Measurements from ENCODE around the gene NR4A1. TPM values are rescaled to one million over a fixed set of nuclear protein-coding genes. Genes with fewer than 3 reads are reported as not detected.

NR4A1 gene
- total and polyA plus RNA-seq, 10 donors = 11.8 to 113 (median 50.3) TPM

DNA sequence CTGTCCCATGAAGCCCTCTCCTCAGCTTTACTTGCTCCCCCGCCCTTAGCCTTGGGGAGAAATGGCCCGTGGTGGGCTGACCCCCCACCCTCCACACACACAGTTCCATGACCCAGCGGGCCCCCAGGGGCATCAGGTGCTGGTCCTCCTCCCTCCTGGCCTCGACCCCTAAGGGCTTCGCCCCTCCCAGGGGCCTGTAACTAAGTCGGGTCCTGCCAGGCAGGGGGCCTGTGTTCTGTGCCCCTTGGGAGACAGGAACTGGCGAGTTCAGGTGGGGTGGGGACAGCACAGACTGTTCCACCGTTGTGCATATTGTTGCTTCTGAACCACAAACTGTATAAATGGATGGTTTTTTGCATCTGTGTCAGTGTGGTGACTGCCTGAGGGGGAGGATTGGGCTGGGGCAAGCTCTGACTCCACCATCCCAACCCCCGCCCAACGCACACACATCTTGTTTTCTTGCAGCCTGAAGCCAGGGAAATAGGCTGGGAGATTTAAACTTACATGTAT lies 35.7 kb upstream of the NR4A1 start:
- intact Hi-C loops (cut with DNase I; ENCODE audit: low total_unique reads) = no loop called here
- TF ChIP-seq POLR2AphosphoS5 (IDR thresholded peaks at IDR 0.05) (peak in 2 of 3 donors; percentile 38 to 70), POLR2A (IDR thresholded peaks at IDR 0.05) (no peak)
- TF ChIP-seq, protein P1, sequence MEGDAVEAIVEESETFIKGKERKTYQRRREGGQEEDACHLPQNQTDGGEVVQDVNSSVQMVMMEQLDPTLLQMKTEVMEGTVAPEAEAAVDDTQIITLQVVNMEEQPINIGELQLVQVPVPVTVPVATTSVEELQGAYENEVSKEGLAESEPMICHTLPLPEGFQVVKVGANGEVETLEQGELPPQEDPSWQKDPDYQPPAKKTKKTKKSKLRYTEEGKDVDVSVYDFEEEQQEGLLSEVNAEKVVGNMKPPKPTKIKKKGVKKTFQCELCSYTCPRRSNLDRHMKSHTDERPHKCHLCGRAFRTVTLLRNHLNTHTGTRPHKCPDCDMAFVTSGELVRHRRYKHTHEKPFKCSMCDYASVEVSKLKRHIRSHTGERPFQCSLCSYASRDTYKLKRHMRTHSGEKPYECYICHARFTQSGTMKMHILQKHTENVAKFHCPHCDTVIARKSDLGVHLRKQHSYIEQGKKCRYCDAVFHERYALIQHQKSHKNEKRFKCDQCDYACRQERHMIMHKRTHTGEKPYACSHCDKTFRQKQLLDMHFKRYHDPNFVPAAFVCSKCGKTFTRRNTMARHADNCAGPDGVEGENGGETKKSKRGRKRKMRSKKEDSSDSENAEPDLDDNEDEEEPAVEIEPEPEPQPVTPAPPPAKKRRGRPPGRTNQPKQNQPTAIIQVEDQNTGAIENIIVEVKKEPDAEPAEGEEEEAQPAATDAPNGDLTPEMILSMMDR (IDR thresholded peaks at IDR 0.05 in 8 of 11, conservative IDR thresholded peaks at IDR 0.05 in 3 of 11) = no peak
- WGBS, 5 donors = 62 to 88% (median 75%) methylated on average over 3 to 10 of the region's 10 CpGs
- Histone ChIP-seq H3K27me3 (replicated peaks in 1 of 7) (no peaks in the 10 kb centered on the region), H3K9me3 (no peaks in the 10 kb centered on the region), H3K36me3 (peaks cover 0 to 50% (median 32%) of the 10 kb centered on the region in 6 donors), H3K27ac (peak overlapping the region in 1 of 8 donors; percentile 30), H3K4me1 (peaks cover 9 to 32% (median 17%) of the 10 kb centered on the region in 6 donors), H3K4me3 (no peak overlapping the region)
- no peak for DNase-seq

GRCh38 chr12:52018433-52019112 lies 32.7 kb upstream of the NR4A1 start:
- H3K36me3 ChIP-seq = peaks cover 0 to 22% (median 17%) of the 10 kb centered on the region in 6 donors
- no peak overlapping the region for H3K27ac ChIP-seq
- WGBS, 5 donors = 72 to 91% (median 85%) methylated on average over 2 to 4 of the region's 4 CpGs
- no peaks in the 10 kb centered on the region for H3K9me3 ChIP-seq
- H3K4me3 ChIP-seq = no peak overlapping the region
- H3K4me1 ChIP-seq = peaks cover 11 to 41% (median 24%) of the 10 kb centered on the region in 6 donors
- intact Hi-C loops (cut with DNase I; ENCODE audit: low total_unique reads) = no loop called here
- TF ChIP-seq, protein P1 (IDR thresholded peaks at IDR 0.05 in 8 of 11, conservative IDR thresholded peaks at IDR 0.05 in 3 of 11) = no peak
- TF ChIP-seq POLR2A (IDR thresholded peaks at IDR 0.05) (no peak), POLR2AphosphoS5 (IDR thresholded peaks at IDR 0.05) (peak in 1 of 3 donors; percentile 17)
- DNase-seq = no peak
- H3K27me3 ChIP-seq (replicated peaks in 1 of 7) = peaks cover 0 to 8% (median 0%) of the 10 kb centered on the region in 7 donors

GRCh38 chr12:52019113-52019770 lies 32.0 kb upstream of the NR4A1 start:
- TF ChIP-seq, protein P1 (IDR thresholded peaks at IDR 0.05 in 8 of 11, conservative IDR thresholded peaks at IDR 0.05 in 3 of 11) = no peak
- peak in 1 of 3 donors; percentile 28 for TF ChIP-seq POLR2AphosphoS5 (IDR thresholded peaks at IDR 0.05)

More at GRCh38 chr12:52019113-52019770, 32.0 kb upstream of the NR4A1 start:
- Histone ChIP-seq H3K4me1 (peaks cover 17 to 44% (median 31%) of the 10 kb centered on the region in 6 donors), H3K36me3 (peaks cover 0 to 16% (median 10%) of the 10 kb centered on the region in 6 donors), H3K9me3 (no peaks in the 10 kb centered on the region), H3K4me3 (no peak overlapping the region), H3K27ac (no peak overlapping the region), H3K27me3 (replicated peaks in 1 of 7) (peaks cover 0 to 8% (median 0%) of the 10 kb centered on the region in 7 donors)
- intact Hi-C loops (cut with DNase I; ENCODE audit: low total_unique reads) = no loop called here
- DNase-seq = no peak
- WGBS, 5 donors = 78 to 88% (median 83%) methylated on average over 13 of the region's 13 CpGs
